SJCRH30 (cell line): ENCODE data around the gene DNM1. TPM values are rescaled to one million over a fixed set of nuclear protein-coding genes. Genes with fewer than 3 reads are reported as not detected.

ENCODE experiments used
- DNase-seq, 2 experiments: peaks; one replicate each; pipeline ENCODE4 v3.0.0-alpha.2; 2015 to 2020
- H3K27ac ChIP-seq: fragments of 250-450 bp; sonication (Bioruptor Pico); 2 replicates; pipeline ENCODE4 v1.5.1; 2020; ENCODE audit warnings: mild to moderate bottlenecking, moderate library complexity
- H3K27me3 ChIP-seq: fragments of 250-450 bp; sonication (Bioruptor Pico); 2 replicates; pipeline ENCODE4 v1.5.1; 2020; ENCODE audit warnings: mild to moderate bottlenecking, moderate library complexity
- H3K36me3 ChIP-seq: fragments of 250-450 bp; sonication (Bioruptor Pico); 2 replicates; pipeline ENCODE4 v1.5.1; 2020; ENCODE audit warnings: mild to moderate bottlenecking, moderate library complexity
- H3K4me1 ChIP-seq: fragments of 250-450 bp; sonication (Bioruptor Pico); 2 replicates; pipeline ENCODE4 v1.5.1; 2020; ENCODE audit warnings: mild to moderate bottlenecking, moderate library complexity
- H3K4me3 ChIP-seq: fragments of 250-450 bp; sonication (Bioruptor Pico); 2 replicates; pipeline ENCODE4 v1.5.1; 2020; ENCODE audit warnings: mild to moderate bottlenecking, moderate library complexity
- H3K9me3 ChIP-seq: fragments of 250-450 bp; sonication (Bioruptor Pico); replicated peaks from 2 replicates; pipeline ENCODE4 v1.5.1; 2020; ENCODE audit warnings: mild to moderate bottlenecking, moderate library complexity
- total RNA-seq: library from RNA; depleted of rRNA; stranded (reverse); fragments of >200 nt; shearing (Covaris generic); gene quantifications from 2 replicates; pipeline ENCODE4 v1.2.3, GENCODE V29; 2014; rRNA removed

Gene DNM1
- total RNA-seq, 1 experiment from 2014 or later, result 3.8 TPM

DNA sequence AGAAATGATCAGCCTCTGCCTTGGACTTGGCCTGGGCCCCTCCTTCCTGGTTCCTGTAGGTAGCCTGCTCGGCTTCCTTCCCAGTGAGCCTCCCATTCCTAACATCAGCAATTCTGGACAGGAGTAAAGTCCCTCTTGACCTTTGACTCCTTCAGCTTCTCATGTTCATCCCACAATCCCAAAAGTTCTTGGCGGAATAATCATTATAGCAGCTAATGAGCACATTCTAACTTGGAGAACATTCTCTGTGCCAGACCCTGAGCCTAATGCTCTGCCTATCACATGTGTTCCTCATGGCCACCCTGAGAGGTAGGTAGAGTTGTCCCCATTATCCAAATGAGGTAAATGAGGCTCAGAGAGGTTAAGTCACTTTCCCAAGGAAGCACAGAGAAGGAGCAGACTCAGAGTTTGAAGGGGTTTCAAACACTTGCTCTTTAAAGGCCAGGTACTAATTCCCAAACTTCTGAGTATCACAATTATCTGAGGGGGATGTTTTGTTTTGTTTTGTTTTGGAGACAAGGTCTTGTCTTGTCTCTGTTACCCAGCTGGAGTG, 94.1 kb downstream of the DNM1 start:
- Histone ChIP-seq H3K27me3 (no peaks in the 10 kb centered on the region), H3K9me3 (no peaks in the 10 kb centered on the region), H3K36me3 (no peaks in the 10 kb centered on the region), H3K27ac (no peak overlapping the region), H3K4me1 (peaks cover 19% of the 10 kb centered on the region), H3K4me3 (no peak overlapping the region)
- no peak for DNase-seq

DNA sequence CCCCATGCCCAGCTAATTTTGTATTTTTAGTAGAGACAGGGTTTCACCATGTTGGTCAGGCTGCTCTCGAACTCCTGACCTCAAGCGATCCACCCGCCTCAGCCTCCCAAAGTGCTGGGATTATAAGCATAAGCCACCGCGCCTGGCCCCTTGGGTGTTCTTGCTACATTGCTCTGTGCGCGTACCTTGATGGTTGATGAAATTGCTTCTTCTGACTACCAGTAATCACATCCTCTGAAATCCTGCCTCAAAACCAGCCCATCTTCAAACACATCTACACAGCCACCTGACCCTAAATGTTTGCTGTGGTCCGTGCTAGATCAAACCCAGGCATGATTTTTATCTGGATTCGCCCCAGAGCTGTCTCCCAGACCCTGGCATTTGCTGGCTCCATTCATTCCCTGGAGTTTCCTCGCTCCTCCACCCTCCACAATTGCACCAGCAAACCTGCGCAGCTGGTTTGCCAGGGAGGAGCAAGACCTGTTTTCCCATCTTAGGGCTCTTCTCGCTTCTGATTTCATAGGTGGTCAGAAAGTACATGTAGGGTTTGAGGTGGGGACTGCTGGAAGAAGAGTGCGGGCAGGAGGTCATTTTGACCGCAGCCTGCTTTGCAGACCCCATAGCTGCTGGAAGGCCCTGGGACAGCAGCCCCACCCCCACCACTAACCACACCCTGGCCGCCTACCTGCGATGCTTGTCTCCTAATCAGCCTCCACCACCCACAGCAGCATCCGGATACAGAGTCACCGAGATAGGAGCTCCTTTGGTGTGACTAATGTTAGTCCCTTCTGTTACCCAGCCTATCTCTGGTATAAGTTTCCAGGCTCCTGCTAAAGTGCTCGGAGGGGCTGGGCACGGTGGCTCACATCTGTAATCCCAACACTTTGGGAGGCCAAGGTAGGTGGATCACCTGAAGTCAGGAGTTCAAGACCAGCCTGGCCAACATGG, 95.6 kb downstream of the DNM1 start:
- Histone ChIP-seq H3K27me3 (no peaks in the 10 kb centered on the region), H3K27ac (no peak overlapping the region), H3K4me3 (no peak overlapping the region), H3K4me1 (peaks cover 19% of the 10 kb centered on the region), H3K36me3 (no peaks in the 10 kb centered on the region), H3K9me3 (no peaks in the 10 kb centered on the region)
- no peak for DNase-seq

DNA sequence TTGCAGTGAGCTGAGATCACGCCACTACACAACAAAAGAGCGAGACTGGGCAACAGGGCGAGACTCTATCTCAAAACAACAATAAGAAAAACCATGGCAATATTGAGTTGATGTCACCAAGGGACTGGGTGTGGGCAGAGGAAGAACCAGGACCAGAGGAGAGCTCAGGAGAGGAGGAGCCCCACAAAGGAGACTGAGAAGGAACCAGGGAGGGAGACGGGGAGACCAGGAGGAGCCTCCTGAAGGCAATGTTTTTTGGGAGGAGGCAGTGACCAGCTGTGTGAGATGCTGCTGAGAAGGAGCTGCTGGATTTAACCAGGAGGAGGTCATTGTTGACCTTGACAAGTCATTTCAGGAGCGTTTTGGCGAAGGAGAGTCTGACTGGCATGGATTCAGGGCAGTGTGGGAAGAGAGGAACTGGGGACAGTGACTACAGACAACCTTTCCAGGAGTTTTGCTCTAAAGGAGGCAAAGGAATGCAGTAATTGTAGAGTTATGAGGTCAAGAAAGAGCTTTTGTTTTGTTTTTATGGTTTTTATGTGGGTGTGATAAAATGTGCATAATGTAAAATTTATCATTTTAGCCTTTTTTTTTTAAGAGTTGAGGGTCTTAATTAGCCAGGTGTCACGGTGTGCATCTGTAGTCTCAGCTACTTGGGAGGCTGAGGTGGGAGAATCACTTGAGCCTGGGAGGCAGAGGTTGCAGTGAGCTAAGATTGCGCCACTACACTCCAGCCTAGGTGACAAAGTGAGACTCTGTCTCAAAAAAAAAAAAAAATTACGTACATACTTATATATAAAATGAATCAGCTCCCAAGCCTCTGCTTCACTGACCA, 101.2 kb downstream of the DNM1 start:
- no peak overlapping the region for H3K27ac ChIP-seq
- peaks cover 12% of the 10 kb centered on the region for H3K36me3 ChIP-seq
- H3K4me3 ChIP-seq, result no peak overlapping the region
- no peaks in the 10 kb centered on the region for H3K27me3 ChIP-seq
- H3K9me3 ChIP-seq, result no peaks in the 10 kb centered on the region
- H3K4me1 ChIP-seq, result no peaks in the 10 kb centered on the region
- no peak for DNase-seq

Other genes starting within 250 kb of the DNM1 start
- 4.0 and 5.0 TPM in 2 replicates for gene EEIG1, start 222.4 kb upstream of the DNM1 start, total RNA-seq
- gene NAIF1, start 136.1 kb upstream of the DNM1 start, total RNA-seq, result 8.5 and 9.0 TPM in 2 replicates
- 24.1 and 29.3 TPM in 2 replicates for gene SLC25A25, start 135.1 kb upstream of the DNM1 start, total RNA-seq
- 53.8 and 56.7 TPM in 2 replicates for gene PTGES2, start 75.7 kb upstream of the DNM1 start, total RNA-seq
- not detected in 2 replicates for gene LCN2, start 53.9 kb upstream of the DNM1 start, total RNA-seq
- gene BBLN, start 43.1 kb upstream of the DNM1 start, total RNA-seq, result 33.6 and 42.7 TPM in 2 replicates
- gene CIZ1, start 11.8 kb upstream of the DNM1 start, total RNA-seq, result 72.6 and 85.2 TPM in 2 replicates
- gene GOLGA2, start 72.6 kb downstream of the DNM1 start, total RNA-seq, result 62.3 and 84.3 TPM in 2 replicates
- gene SWI5, start 72.9 kb downstream of the DNM1 start, total RNA-seq, result 32.1 and 33.3 TPM in 2 replicates
- 30.2 and 36.9 TPM in 2 replicates for gene TRUB2, start 119.1 kb downstream of the DNM1 start, total RNA-seq
- gene COQ4, start 119.5 kb downstream of the DNM1 start, total RNA-seq, result 38.7 and 40.3 TPM in 2 replicates
- 27.7 and 28.0 TPM in 2 replicates for gene SLC27A4, start 137.1 kb downstream of the DNM1 start, total RNA-seq
- 74.2 and 77.5 TPM in 2 replicates for gene URM1, start 168.0 kb downstream of the DNM1 start, total RNA-seq
- 27.7 and 28.0 TPM in 2 replicates for gene CERCAM, start 217.5 kb downstream of the DNM1 start, total RNA-seq